Endothelial cell of umbilical vein (primary cell): ENCODE results near the gene ZNF777. TPM values are rescaled to one million over a fixed set of nuclear protein-coding genes. Genes with fewer than 3 reads are reported as not detected.

Experiments
- BruUV-seq: library from RNA; stranded (reverse); fragments of 400-500 nt; replicated peaks from 2 replicates; lab custom pipeline; 2021; lab: Mats Ljungman, UMichigan
- CTCF ChIA-PET: fragments of 300-600, 350-600 bp; sonication (Branson Sonifier 250); formaldehyde crosslinking; loops from one replicate; lab custom pipeline; 2021; ENCODE audit warnings: antibody characterized with exemption, inconsistent platforms; lab: Charles Lee
- POLR2A ChIA-PET: fragments of 300-600, 350-600 bp; sonication (Branson Sonifier 250); formaldehyde crosslinking; loops from one replicate; lab custom pipeline; 2021; ENCODE audit warnings: antibody characterized with exemption, inconsistent platforms; lab: Charles Lee
- DNase-seq: peaks from one replicate; pipeline ENCODE4 v3.0.0-alpha.2; 2011; ENCODE audit warnings: low read depth, low spot score
- FAIRE-seq: peaks from 2 replicates; lab custom pipeline; 2011; peaks lifted over from hg19 to GRCh38; lab: Jason Lieb, UNC
- H2AFZ ChIP-seq: 2 replicates; pipeline ENCODE4 v1.6.0; 2012; ENCODE audit warnings: low read depth, low read length, control low read depth, inconsistent platforms
- H3K27ac ChIP-seq: 2 replicates; pipeline ENCODE4 v1.5.1; 2011; ENCODE audit warnings: low read depth, mild to moderate bottlenecking, control low read depth, low read length, moderate library complexity; ENCODE audit not compliant: insufficient read depth
- H3K27me3 ChIP-seq, 2 experiments: 2 replicates each; pipeline versions ENCODE4 v1.6.0 to v1.6.1; 2011; ENCODE audit warnings: low read length in 2 of 2, mixed read lengths in 1 of 2; ENCODE audit not compliant: control insufficient read depth in 2 of 2, insufficient read depth in 2 of 2
- H3K36me3 ChIP-seq, 2 experiments: 2 replicates in 1 of 2; 3 replicates in 1 of 2; pipeline ENCODE4 v1.5.1; 2011; ENCODE audit warnings: low read length in 2 of 2, mild to moderate bottlenecking in 1 of 2, moderate library complexity in 1 of 2; ENCODE audit not compliant: control insufficient read depth in 2 of 2, insufficient read depth in 2 of 2; ENCODE audit errors: extremely low read depth in 1 of 2
- H3K4me1 ChIP-seq: 3 replicates; pipeline ENCODE4 v1.5.1; 2011; ENCODE audit warnings: mild to moderate bottlenecking, low read length; ENCODE audit not compliant: control insufficient read depth, insufficient read depth; ENCODE audit errors: extremely low read depth
- H3K4me2 ChIP-seq: 2 replicates; pipeline ENCODE4 v1.6.1; 2011; ENCODE audit warnings: low read length, control low read depth, mixed read lengths; ENCODE audit not compliant: insufficient read depth
- H3K4me3 ChIP-seq, 3 experiments: fragments of 200-600 bp in 1 of 3; sonication (generic), shearing (Covaris generic) in 1 of 3; replicated peaks in 1 of 3; 2 replicates each; pipeline ENCODE4 v1.5.1; 2011 to 2016; ENCODE audit warnings: control low read depth in 3 of 3, low read length in 3 of 3, mild to moderate bottlenecking in 2 of 3, inconsistent platforms in 1 of 3, low read depth in 1 of 3, moderate library complexity in 1 of 3; ENCODE audit not compliant: insufficient read depth in 1 of 3
- H3K79me2 ChIP-seq: 2 replicates; pipeline ENCODE4 v1.6.0; 2012; ENCODE audit warnings: low read length, inconsistent platforms; ENCODE audit not compliant: control insufficient read depth, insufficient read depth
- H3K9ac ChIP-seq: replicated peaks from 2 replicates; pipeline ENCODE3; 2011; ENCODE audit warnings: low read length, control low read depth; ENCODE audit not compliant: insufficient read depth; ENCODE audit errors: extremely low read depth
- H3K9me1 ChIP-seq: replicated peaks from 3 replicates; pipeline ENCODE4 v1.6.0; 2011; ENCODE audit warnings: mild to moderate bottlenecking, low read length; ENCODE audit not compliant: control insufficient read depth, insufficient read depth; ENCODE audit errors: extremely low read depth
- H3K9me3 ChIP-seq: replicated peaks from 2 replicates; pipeline ENCODE4 v1.5.1; 2012; ENCODE audit warnings: low read length, inconsistent platforms; ENCODE audit not compliant: control insufficient read depth, insufficient read depth
- H4K20me1 ChIP-seq: replicated peaks from 2 replicates; pipeline ENCODE3; 2011; ENCODE audit warnings: mild to moderate bottlenecking, low read length; ENCODE audit not compliant: control insufficient read depth, insufficient read depth; ENCODE audit errors: extremely low read depth
- CTCF ChIP-seq, 2 donors: IDR thresholded peaks; 1 replicate in 1 of 2; 2 replicates in 1 of 2; pipeline ENCODE4 v1.5.1; 2011; ENCODE audit warnings: low read length in 2 of 2, mild to moderate bottlenecking in 2 of 2, moderate library complexity in 2 of 2, control low read depth in 1 of 2, inconsistent platforms in 1 of 2, low read depth in 1 of 2; ENCODE audit not compliant: insufficient read depth in 1 of 2; ENCODE audit errors: extremely low read depth in 1 of 2
- EZH2 ChIP-seq: IDR thresholded peaks from 2 replicates; pipeline ENCODE4 v1.6.1; 2012; ENCODE audit warnings: borderline replicate concordance, low read depth, mild to moderate bottlenecking, moderate library complexity, low read length, inconsistent platforms; ENCODE audit not compliant: severe bottlenecking
- FOS ChIP-seq: IDR thresholded peaks from 2 replicates; pipeline ENCODE4 v1.6.1; 2011; ENCODE audit warnings: mild to moderate bottlenecking, low read length, moderate library complexity, borderline replicate concordance; ENCODE audit not compliant: insufficient read depth
- GATA2 ChIP-seq: IDR thresholded peaks from 2 replicates; pipeline ENCODE4 v1.7.0; 2011; ENCODE audit warnings: low read depth, mild to moderate bottlenecking, moderate library complexity, mixed read lengths, low read length; ENCODE audit not compliant: insufficient read length, insufficient read depth
- JUN ChIP-seq: IDR thresholded peaks from 2 replicates; pipeline ENCODE4 v1.6.1; 2011; ENCODE audit warnings: borderline replicate concordance, low read depth; ENCODE audit not compliant: insufficient read length, insufficient read depth
- MAX ChIP-seq: IDR thresholded peaks from 2 replicates; pipeline ENCODE4 v1.6.1; 2011; ENCODE audit not compliant: insufficient read depth, insufficient read length
- MYC ChIP-seq: IDR thresholded peaks from one replicate; pipeline ENCODE4 v1.6.1; 2011; ENCODE audit warnings: mild to moderate bottlenecking, low read depth, low read length
- POLR2A ChIP-seq: IDR thresholded peaks from 2 replicates; pipeline ENCODE4 v1.6.1; 2012; ENCODE audit warnings: low read depth, mild to moderate bottlenecking, control low read depth, low read length
- POLR2AphosphoS5 ChIP-seq: IDR thresholded peaks from 2 replicates; pipeline ENCODE4 v1.6.1; 2012; ENCODE audit warnings: low read depth, mild to moderate bottlenecking, control low read depth, low read length, moderate library complexity; ENCODE audit not compliant: insufficient read depth
- dilution Hi-C: fragments of 300-500 bp; cut with MboI; formaldehyde crosslinking; loops from one replicate; pipeline ENCODE4 v1.15.0; 2019; ENCODE audit warnings: low sequenced_read_pairs; ENCODE audit not compliant: extremely low pct_ligation_motif_present
- intact Hi-C: fragments of 100-400 bp; cut with micrococcal nuclease; formaldehyde crosslinking; loops from one replicate; pipeline ENCODE4 v1.10.0; 2022
- polyA plus RNA-seq, 4 experiments: library from polyadenylated mRNA; depleted of rRNA in 3 of 4; stranded (reverse) in 3 of 4; unstranded in 1 of 4; fragments of >200 nt; gene quantifications; 2 replicates each; pipeline versions ENCODE4 v1.2.1 to v1.2.3, GENCODE V29; 2011 to 2012; ENCODE audit warnings: missing spikeins in 1 of 4
- total RNA-seq: library from RNA; stranded (reverse); gene quantifications from 2 replicates; pipeline ENCODE4 v1.2.3, GENCODE V29; 2021

Gene ZNF777
- total and polyA plus RNA-seq, 2 donors (not counting 3 experiments of a cell fraction or from before 2014, with no cell fraction given) = 7.4 to 11.1 TPM

- Histone ChIP-seq H3K4me1 (peaks cover 9% of the 10 kb centered on the region), H3K27ac (no peak overlapping the region)
These were observed 2.8 kb upstream of the ZNF777 start for GRCh38 chr7:149463500-149464161.

More at GRCh38 chr7:149463500-149464161, 2.8 kb upstream of the ZNF777 start:
- Histone ChIP-seq H3K4me2 (no peak overlapping the region), H3K36me3 (no peaks in the 10 kb centered on the region), H3K4me3 (no peak overlapping the region), H3K79me2 (peaks cover 9% of the 10 kb centered on the region), H3K9me3 (no peaks in the 10 kb centered on the region), H3K27me3 (peaks cover 0 to 4% of the 10 kb centered on the region in 2 experiments), H4K20me1 (no peaks in the 10 kb centered on the region), H3K9ac (no peak overlapping the region), H2AFZ (no peak overlapping the region), H3K9me1 (no peaks in the 10 kb centered on the region)
- ChIA-PET POLR2A (no interaction called here), CTCF (no interaction called here)
- TF ChIP-seq POLR2AphosphoS5 (no peak), EZH2 (no peak), POLR2A (no peak), CTCF (IDR thresholded peaks at IDR 0.05; ENCODE audit: extremely low read depth in 1 of 2, insufficient read depth in 1 of 2, low read depth in 1 of 2, low read length in 2 of 2) (no peak), JUN (no peak), FOS (no peak), GATA2 (no peak), MAX (no peak), MYC (no peak)
- intact Hi-C loops (loop anchor here (5.0 kb wide), 1 partner anchor 336 kb away; the partner anchor contains the start of gene ZNF425), dilution Hi-C loops (no loop called here)
- FAIRE-seq (no peak), DNase-seq (no peak)
- no TSS peak for BruUV-seq
